ENCODE data around the gene NEURL2. TPM values are rescaled to one million over a fixed set of nuclear protein-coding genes. Genes with fewer than 3 reads are reported as not detected.
A peak's percentile ranks its signal among the peaks of the same experiment; 100 is the strongest.

NEURL2 gene
- total and polyA plus RNA-seq, 2 experiments from 2014 or later: 4.6 to 10.9 TPM

DNA sequence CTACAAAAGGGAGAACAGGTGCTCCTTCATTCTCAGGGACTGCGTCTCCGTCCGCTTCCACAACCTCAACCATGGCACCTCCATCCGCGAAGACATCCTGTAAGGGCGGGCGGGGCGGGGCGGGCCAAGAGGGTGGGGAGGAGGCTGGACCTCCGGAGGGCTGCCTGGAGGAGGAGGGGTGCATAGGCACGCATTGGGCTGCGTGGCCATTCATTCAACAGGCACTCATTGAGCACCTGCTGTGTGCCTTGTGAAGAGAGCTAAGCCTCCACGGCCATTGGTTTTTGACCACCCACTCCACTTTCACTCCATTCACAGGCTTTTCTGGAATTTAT is 33.2 kb downstream of the NEURL2 start:
- peaks cover 8% of the 10 kb centered on the region for H3K27me3 Mint-ChIP-seq (ENCODE audit: insufficient read depth, low read depth, poor library complexity)
- H3K79me2 ChIP-seq (replicated peaks; ENCODE audit: insufficient read depth): peaks cover 31% of the 10 kb centered on the region
- no peaks in the 10 kb centered on the region for H3K9me3 Mint-ChIP-seq
- peaks cover 11% of the 10 kb centered on the region for H3K36me3 Mint-ChIP-seq (ENCODE audit: low read depth)
- peak overlapping the region; percentile 63 for H3K4me3 ChIP-seq
- H3K4me1 ChIP-seq (ENCODE audit: insufficient read depth): peaks cover 37% of the 10 kb centered on the region
- H3K4me3 Mint-ChIP-seq: peak overlapping the region; percentile 94
- no peak overlapping the region for H2AFZ ChIP-seq
- no peaks in the 10 kb centered on the region for H3F3A ChIP-seq (replicated peaks; ENCODE audit: low read depth)
- H3K27ac Mint-ChIP-seq: peak overlapping the region; percentile 95
- no peaks in the 10 kb centered on the region for H3K9me2 ChIP-seq (ENCODE audit: insufficient read depth)
- TF ChIP-seq CREB1 (CRISPR knock-in tag; IDR thresholded peaks at IDR 0.05; ENCODE audit: low read depth) (peak; percentile 36; the same call in 1 of the 2 replicates), NANOG (IDR thresholded peaks at IDR 0.05; ENCODE audit: borderline replicate concordance) (no peak)
- ATAC-seq (peak; percentile 43), DNase-seq (ENCODE audit: low spot score) (peak; percentile 76)
- H3K27ac ChIP-seq (ENCODE audit: low read depth): peak overlapping the region; percentile 78
- H4K20me1 ChIP-seq (replicated peaks; ENCODE audit: insufficient read depth): no peaks in the 10 kb centered on the region
- peaks cover 53% of the 10 kb centered on the region for H3K4me1 Mint-ChIP-seq
- H3K36me3 ChIP-seq (ENCODE audit: insufficient read depth): 0 out of 2 replicates have a peak, but pooled peaks cover 3% of the 10 kb centered on the region
- peak overlapping the region; percentile 75 for H3K4me2 ChIP-seq
- no peaks in the 10 kb centered on the region for H3K27me3 ChIP-seq (ENCODE audit: insufficient read depth)

DNA sequence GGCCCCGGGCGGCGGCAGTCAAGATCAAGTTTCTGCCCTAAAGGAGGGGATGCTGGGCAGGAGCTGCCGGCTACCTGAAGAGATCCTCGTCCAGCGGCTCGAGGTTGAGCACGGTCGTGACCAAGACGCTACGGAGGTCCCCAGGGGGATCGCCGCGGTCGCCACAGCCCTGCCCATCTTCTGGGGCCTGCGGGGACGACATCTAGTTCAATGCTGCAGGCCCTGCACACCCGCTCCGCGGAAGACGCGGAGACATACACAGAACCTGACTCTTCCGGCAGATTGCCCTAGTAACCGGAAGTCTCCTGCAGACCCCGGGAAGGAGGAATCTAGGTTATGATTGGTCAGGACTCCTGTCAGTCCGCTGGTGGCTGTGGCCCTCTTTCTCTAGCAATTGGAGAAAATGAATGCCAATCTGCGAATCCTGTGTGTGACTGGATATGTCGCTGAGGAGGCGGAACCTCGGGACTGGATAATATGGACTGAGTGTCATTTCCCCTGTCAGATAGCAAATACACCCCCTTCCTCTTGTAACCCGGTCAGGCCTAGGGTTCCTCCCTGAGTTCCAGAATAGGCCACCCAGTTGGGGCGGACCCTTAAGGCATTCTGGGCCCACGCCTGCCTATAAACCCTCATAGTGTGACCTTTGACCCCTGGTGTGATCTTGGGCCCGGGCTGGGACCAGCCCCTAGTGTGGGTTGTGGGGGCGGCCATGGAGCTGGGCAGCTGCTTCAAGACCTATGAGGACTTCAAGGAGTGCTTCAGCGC is 33.7 kb downstream of the NEURL2 start, which contains the start of the genes ACOT8 and ZSWIM3:
ACOT8 (minus strand) TSS at position 279 of the 768 bp plus-strand sequence; CDS start at position 202, 77 bp downstream.
ZSWIM3 (plus strand) TSS at position 501 of the 768 bp plus-strand sequence; CDS start at position 713, 212 bp downstream.
- Mint-ChIP-seq H3K4me3 (peak within 1 kb of the TSS; percentile 94), H3K27ac (peak within 1 kb of the TSS; percentile 95), H3K36me3 (ENCODE audit: low read depth) (peaks cover 13% of the 10 kb centered on the region), H3K27me3 (ENCODE audit: insufficient read depth, low read depth, poor library complexity) (peaks cover 8% of the 10 kb centered on the region), H3K4me1 (peaks cover 56% of the 10 kb centered on the region), H3K9me3 (no peaks in the 10 kb centered on the region)
- Histone ChIP-seq H3K79me2 (replicated peaks; ENCODE audit: insufficient read depth) (peaks cover 33% of the 10 kb centered on the region), H3K27me3 (ENCODE audit: insufficient read depth) (no peaks in the 10 kb centered on the region), H4K20me1 (replicated peaks; ENCODE audit: insufficient read depth) (no peaks in the 10 kb centered on the region), H3K9me2 (ENCODE audit: insufficient read depth) (no peaks in the 10 kb centered on the region), H3F3A (replicated peaks; ENCODE audit: low read depth) (no peaks in the 10 kb centered on the region), H3K4me2 (peak within 1 kb of the TSS; percentile 75), H3K4me1 (ENCODE audit: insufficient read depth) (peaks cover 43% of the 10 kb centered on the region), H3K36me3 (ENCODE audit: insufficient read depth) (0 out of 2 replicates have a peak, but pooled peaks cover 3% of the 10 kb centered on the region), H3K27ac (ENCODE audit: low read depth) (peak within 1 kb of the TSS; percentile 78), H3K4me3 (peak within 1 kb of the TSS; percentile 63), H2AFZ (no peak within 1 kb of the TSS)
- ATAC-seq (peak; percentile 89), DNase-seq (ENCODE audit: low spot score) (peak; percentile 100)
- TF ChIP-seq POLR2AphosphoS5 (IDR thresholded peaks at IDR 0.05; ENCODE audit: low read depth) (peak; percentile 73), ZNF114 (CRISPR knock-in tag; IDR thresholded peaks at IDR 0.05) (no peak), JUNB (IDR thresholded peaks at IDR 0.05; ENCODE audit: unreplicated experiment) (no peak), CREB1 (CRISPR knock-in tag; IDR thresholded peaks at IDR 0.05; ENCODE audit: low read depth) (peak; percentile 82), NANOG (IDR thresholded peaks at IDR 0.05; ENCODE audit: borderline replicate concordance) (no peak)
- TF ChIP-seq, protein P1, sequence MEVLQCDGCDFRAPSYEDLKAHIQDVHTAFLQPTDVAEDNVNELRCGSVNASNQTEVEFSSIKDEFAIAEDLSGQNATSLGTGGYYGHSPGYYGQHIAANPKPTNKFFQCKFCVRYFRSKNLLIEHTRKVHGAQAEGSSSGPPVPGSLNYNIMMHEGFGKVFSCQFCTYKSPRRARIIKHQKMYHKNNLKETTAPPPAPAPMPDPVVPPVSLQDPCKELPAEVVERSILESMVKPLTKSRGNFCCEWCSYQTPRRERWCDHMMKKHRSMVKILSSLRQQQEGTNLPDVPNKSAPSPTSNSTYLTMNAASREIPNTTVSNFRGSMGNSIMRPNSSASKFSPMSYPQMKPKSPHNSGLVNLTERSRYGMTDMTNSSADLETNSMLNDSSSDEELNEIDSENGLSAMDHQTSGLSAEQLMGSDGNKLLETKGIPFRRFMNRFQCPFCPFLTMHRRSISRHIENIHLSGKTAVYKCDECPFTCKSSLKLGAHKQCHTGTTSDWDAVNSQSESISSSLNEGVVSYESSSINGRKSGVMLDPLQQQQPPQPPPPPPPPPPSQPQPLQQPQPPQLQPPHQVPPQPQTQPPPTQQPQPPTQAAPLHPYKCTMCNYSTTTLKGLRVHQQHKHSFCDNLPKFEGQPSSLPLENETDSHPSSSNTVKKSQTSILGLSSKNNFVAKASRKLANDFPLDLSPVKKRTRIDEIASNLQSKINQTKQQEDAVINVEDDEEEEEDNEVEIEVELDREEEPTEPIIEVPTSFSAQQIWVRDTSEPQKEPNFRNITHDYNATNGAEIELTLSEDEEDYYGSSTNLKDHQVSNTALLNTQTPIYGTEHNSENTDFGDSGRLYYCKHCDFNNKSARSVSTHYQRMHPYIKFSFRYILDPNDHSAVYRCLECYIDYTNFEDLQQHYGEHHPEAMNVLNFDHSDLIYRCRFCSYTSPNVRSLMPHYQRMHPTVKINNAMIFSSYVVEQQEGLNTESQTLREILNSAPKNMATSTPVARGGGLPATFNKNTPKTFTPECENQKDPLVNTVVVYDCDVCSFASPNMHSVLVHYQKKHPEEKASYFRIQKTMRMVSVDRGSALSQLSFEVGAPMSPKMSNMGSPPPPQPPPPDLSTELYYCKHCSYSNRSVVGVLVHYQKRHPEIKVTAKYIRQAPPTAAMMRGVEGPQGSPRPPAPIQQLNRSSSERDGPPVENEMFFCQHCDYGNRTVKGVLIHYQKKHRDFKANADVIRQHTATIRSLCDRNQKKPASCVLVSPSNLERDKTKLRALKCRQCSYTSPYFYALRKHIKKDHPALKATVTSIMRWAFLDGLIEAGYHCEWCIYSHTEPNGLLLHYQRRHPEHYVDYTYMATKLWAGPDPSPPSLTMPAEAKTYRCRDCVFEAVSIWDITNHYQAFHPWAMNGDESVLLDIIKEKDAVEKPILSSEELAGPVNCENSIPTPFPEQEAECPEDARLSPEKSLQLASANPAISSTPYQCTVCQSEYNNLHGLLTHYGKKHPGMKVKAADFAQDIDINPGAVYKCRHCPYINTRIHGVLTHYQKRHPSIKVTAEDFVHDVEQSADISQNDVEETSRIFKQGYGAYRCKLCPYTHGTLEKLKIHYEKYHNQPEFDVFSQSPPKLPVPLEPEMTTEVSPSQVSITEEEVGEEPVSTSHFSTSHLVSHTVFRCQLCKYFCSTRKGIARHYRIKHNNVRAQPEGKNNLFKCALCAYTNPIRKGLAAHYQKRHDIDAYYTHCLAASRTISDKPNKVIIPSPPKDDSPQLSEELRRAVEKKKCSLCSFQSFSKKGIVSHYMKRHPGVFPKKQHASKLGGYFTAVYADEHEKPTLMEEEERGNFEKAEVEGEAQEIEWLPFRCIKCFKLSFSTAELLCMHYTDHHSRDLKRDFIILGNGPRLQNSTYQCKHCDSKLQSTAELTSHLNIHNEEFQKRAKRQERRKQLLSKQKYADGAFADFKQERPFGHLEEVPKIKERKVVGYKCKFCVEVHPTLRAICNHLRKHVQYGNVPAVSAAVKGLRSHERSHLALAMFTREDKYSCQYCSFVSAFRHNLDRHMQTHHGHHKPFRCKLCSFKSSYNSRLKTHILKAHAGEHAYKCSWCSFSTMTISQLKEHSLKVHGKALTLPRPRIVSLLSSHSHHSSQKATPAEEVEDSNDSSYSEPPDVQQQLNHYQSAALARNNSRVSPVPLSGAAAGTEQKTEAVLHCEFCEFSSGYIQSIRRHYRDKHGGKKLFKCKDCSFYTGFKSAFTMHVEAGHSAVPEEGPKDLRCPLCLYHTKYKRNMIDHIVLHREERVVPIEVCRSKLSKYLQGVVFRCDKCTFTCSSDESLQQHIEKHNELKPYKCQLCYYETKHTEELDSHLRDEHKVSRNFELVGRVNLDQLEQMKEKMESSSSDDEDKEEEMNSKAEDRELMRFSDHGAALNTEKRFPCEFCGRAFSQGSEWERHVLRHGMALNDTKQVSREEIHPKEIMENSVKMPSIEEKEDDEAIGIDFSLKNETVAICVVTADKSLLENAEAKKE (CRISPR knock-in tag; IDR thresholded peaks at IDR 0.05): 0 out of 2 replicates have a peak, but pooled peaks have one; percentile 13

All from GM23338 (cell line).